GM19193 (cell line): ENCODE measurements around the gene B2M.
A peak's percentile ranks its signal among the peaks of the same experiment; 100 is the strongest.

Source experiments
- POLR2A ChIP-seq: IDR thresholded peaks from 4 replicates; pipeline ENCODE4 v1.6.1; 2011; ENCODE audit not compliant: insufficient read depth, insufficient read length; ENCODE audit errors: extremely low read depth

B2M gene

DNA sequence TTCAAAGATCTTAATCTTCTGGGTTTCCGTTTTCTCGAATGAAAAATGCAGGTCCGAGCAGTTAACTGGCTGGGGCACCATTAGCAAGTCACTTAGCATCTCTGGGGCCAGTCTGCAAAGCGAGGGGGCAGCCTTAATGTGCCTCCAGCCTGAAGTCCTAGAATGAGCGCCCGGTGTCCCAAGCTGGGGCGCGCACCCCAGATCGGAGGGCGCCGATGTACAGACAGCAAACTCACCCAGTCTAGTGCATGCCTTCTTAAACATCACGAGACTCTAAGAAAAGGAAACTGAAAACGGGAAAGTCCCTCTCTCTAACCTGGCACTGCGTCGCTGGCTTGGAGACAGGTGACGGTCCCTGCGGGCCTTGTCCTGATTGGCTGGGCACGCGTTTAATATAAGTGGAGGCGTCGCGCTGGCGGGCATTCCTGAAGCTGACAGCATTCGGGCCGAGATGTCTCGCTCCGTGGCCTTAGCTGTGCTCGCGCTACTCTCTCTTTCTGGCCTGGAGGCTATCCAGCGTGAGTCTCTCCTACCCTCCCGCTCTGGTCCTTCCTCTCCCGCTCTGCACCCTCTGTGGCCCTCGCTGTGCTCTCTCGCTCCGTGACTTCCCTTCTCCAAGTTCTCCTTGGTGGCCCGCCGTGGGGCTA lies at the start of gene B2M, which contains the start of gene PATL2:
Gene B2M, plus strand, starts transcription at position 422 of the 647 bp plus-strand sequence. Its CDS starts 30 bp downstream, at position 452.
Gene PATL2, minus strand, starts transcription at position 228 of the 647 bp plus-strand sequence. CDS start 34,833 bp downstream, outside the sequence.
- TF ChIP-seq POLR2A = peak; percentile 100

DNA sequence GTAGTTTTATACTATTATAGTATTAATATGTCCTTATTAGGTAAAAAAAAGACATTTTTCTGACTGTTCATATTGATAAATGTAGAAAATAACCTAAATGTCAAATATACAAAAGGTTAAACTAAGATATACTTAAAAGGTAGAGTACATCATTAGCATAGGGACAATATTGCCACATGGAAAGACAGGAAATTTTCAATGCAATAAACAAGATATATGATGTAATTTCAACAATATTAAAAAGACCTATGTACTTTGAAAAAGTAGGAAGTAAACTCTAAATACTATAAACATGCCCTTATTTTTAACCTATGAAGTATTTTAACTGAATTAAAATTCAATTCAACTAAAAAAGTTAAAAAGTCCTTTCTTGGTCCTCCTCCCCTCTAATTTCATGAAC lies 49.7 kb upstream of the B2M start:
- TF ChIP-seq POLR2A = no peak

DNA sequence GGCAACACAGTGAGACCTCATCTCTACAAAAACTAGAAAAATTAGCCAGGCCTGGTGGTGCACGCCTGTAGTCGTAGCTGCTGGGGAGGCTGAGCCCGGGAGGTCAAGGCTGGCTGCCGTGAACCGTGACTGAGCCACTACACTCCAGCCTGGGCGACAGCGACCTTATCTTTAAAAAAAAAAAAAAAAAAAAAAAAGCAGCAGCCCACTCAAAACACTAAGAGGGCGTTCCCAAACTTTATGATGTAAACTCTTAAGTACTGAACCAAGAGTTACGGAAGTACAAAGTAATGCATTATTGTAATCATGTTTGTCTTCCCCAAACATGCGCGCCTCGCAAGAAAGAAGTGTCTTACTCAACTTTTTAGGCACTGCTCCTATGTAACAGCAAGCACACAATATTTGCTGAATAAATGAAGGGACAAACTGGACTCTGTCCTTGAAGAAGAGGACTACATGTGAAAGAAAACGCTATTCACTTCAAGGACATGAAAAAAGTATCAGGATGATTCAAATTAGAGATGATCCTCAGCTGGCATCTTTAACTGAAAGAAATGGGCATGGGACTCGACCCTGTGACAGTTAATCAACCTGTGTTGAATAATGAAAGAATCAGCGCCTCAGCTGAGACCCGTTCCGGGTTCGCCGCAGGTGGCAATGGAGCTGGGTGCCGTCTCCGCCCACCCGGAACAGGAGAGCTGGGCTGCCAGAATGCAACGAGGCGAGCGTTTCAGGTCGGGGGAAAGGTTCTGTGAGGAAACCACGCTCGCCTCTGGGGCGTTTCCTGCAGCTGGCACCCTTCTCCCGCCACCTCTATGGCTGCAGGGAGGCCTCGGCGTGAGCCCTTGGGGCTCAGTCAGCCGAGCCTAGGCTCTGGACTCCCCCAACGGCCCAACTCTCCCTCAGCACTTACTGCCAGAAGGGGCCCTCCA lies 48.6 kb upstream of the B2M start:
- no peak for TF ChIP-seq POLR2A

DNA sequence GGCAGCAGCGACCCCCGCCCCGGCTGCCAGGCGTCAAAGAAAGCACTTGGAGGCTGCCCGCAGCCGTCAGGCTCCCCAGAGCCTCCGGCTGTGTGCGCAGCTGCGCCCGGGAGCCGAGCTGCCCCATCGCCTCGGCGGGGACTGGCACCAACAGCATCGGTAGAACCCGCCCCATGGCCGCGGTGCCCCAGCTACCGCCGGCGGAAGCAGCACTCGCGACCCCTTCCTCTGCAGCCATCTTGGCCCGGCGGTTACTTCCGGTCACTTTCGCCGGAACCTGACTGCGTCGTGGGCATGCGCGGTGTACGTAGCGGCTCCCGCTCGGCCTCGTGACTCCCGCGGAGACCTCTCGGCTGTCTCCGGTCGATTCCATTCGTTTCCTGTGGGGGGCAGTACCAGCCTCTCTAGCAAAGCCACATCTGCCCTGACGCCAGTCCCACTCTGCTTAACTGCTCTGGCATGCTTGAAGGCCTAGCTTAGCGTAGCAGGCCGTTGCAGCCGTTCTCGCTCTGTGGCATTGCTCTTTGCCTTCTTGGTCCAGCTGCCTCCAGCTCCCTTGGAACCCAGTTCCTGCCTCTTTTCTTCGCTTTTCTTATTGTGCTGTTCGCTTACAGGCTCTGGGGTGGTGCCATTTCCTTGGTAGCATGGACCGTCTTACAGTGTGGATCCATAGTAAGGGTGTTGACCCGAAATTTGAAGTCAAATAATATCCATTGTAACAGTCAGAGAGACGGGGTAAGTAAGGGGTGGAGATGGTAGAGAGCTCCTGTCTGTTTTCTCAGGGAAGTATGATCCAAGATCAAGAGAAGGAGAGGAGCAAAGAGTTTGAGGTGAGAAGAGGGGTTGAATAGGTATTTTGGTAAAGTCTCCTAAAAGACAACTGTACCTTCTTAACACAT lies 47.7 kb upstream of the B2M start, which contains the start of gene SPG11:
Gene SPG11, minus strand, starts transcription at position 253 of the 899 bp plus-strand sequence. Its CDS starts 15 bp downstream, at position 238.
- peak; percentile 98 for TF ChIP-seq POLR2A

DNA sequence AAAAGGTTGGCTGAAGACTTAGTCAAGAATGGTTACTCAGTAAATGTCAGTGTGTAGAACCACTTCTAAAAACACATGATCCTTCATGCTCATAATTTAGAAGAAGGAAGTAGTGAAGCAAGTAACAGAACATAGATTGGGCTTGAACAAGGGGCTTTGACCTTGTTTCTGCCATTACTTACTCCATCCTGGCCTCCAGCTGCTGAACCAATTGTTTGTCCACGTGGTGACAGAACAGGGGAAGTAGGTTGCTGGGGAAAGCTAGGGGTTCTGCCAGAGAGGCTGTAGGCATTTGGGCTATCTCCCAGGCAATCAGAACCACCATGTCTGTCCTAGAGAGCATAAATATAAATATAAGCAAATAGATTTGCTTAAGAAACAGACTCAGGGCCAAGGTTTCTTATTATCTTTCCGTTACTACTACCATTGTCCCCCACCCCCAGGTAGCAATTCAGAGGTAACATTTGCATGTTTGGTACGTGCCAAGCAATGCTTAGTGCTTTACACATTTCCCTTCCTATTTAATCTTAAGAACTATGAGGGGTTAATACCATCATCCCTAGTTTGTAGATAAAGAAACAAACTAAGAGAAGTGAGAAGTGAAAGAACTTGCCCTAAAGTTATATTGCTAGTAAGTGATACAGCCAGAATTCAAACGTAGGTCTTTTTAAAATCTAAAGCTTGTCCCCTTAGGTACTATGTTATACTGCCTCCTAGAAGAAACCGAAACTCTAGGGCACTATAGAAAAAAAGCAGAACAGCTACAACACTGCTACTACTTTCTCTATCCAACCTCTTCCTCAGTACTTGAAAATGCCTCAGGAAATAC lies 44.9 kb upstream of the B2M start:
- no peak for TF ChIP-seq POLR2A

DNA sequence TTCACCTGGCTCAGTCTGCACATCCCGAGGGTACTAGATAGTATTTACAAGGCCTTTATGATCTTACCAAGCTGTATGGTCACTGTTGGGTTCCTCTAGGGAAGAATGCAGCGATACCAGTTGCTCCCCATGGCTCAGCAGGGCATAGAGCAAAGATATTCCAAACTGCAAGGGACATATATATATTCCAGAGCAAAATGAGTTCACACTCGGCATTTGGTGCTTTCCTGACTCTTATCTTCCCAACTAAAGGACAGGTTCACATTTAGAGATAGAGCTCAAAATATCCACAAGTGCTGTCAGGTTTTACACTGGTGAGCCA lies 44.3 kb upstream of the B2M start:
- no peak for TF ChIP-seq POLR2A

DNA sequence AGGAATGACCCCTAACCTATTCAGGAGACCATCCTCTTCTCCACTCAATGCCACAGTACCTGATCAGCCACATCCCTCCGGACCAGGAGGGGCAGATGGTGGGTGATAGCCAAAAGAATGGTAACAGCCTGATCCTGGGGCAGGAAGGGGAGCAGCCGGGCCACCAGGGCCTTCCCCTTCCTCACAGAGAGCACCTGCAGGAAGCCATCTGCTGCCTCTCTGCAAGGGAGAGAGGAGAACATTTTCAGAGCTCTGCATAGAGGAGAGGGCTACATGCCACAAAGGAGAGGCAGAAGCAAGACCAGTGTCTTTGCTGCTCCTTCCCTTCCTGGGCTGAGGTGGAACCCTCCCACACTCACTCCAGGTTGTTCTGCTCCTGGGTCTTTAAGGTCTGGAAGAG lies 42.4 kb upstream of the B2M start:
- TF ChIP-seq POLR2A = no peak

DNA sequence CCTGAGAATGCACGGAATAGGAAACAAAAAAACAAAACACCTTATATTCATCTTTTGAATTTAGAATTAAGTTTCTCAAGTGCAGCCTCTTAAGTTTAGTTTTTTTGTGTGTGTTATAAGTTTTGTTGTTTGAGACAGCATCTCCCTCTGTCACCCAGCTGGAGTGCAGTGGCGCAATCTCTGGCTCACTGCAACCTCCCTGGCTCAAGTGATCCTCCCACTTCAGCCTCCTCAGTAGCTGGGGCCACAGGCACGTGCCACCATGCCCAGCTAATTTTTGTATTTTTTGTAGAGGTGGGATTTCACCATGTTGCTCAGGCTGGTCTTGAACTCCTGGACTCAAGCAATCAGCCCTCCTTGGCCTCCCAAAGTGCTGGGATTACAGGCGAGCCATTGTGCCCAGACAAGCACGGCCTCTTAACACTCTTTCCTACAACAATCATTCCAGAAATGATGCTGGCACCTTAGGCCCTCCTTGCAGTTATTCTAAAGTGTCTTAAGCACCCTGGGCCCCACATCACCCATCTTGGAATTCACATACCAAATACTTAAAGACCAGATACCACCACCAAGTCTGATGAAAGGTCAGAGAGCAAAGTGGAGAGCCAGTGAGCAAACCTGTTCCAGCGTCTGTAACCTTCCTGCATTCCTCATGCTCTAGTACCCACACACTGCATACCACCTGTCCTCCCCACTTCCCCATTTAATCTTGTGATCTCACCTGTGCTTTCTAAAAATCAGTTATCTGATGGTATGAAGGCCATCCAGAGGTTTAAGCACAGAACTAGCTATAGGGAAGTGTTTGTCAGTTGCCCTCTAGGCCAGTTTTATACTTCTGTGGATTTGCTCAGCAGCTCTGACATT lies 41.0 kb upstream of the B2M start:
- no peak for TF ChIP-seq POLR2A

DNA sequence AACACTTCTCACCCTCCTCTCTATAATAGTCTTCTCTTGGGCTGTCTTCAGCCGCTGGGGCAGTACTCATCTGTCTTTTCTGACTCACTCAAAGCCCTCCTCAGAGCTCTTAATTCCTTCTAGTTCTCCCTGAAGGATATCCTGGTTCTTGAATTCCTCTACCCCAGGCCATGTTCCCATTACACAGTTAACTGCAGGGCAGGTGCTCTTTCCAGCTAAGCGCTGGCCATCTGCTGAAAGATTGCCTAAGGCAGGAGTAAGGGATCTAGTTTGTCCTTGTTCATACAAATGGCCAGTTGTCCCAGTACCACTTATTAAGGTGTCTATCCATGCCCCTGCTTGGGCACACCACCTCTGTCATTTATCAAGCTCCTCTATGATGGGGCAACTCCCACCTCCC lies 37.7 kb upstream of the B2M start:
- TF ChIP-seq POLR2A = no peak

DNA sequence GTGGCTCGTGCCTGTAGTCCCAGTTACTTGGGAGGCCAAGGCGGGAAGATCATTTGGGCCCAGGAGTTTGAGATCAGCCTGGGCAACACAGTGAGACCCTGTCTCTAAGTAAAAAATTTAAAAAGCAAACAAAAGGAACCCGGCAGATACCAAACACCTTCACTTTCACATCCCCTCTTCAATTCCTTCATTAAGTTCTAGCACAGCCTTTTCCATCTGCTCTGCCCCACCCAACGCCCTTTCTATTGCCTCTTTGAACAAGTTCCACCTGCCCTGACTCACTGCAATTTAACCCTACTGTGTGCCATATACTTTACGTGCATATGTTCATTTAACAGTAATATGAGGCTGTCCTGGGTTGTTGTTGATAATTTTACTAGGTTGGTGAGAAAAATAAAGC lies 35.4 kb upstream of the B2M start:
- TF ChIP-seq POLR2A = no peak

DNA sequence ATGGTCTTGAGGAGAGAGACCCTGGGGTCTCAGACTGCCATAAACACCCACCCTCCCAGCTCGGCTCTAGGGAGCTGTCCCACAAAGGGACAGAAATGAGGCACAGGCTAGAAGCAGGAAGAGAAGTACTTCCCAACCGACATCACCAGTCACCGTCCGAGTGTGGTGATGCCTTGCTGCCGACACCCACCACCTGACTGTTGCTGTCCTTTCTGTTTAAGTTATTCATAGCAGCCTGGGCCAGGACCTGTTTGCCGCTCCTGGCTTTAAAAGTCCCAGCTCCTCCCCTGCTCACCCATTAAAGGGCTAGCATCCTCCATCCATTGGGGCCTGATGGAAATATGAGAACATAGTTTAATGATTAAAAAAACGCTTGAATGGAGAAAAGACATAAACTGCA lies 34.6 kb upstream of the B2M start:
- peak; percentile 51 for TF ChIP-seq POLR2A

DNA sequence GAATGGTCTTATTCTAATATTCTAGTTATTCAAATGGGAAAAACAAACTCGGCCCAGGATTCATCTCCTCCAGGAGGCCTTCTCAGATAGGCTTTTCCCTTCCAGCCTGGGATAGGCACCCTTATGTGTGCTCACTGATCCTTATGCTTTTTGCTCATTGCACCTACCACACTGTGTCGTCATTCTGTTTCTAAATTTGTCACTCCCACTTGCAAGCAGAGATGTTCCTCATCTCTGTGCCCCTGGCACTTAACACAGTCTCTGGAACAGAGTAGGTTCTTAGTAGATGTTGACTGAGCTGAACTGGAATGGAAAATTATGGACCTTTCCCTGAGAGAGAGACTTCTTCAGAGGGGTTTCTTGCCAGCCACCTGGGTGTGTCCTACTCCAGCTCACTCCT lies 29.1 kb upstream of the B2M start:
- no peak for TF ChIP-seq POLR2A

DNA sequence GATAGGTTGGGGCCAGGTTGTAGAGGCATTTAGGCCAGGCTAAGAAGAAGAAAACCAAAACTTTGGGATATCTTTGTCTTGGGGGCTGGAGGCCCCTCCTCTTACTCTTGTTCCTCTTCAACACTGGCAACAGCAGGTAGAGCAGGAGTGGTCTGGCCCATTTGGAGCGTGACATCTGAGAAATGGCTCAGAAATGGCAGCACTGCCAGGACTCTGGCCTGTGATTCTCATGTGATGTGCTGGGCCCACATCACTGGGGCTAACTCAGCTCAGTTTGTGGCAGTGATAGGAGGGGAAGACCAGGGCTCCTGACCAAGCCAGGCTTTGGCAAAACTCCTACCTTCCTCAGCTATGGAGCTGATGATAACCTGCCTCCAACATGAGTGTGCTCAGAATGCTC lies 18.7 kb upstream of the B2M start:
- TF ChIP-seq POLR2A = no peak

DNA sequence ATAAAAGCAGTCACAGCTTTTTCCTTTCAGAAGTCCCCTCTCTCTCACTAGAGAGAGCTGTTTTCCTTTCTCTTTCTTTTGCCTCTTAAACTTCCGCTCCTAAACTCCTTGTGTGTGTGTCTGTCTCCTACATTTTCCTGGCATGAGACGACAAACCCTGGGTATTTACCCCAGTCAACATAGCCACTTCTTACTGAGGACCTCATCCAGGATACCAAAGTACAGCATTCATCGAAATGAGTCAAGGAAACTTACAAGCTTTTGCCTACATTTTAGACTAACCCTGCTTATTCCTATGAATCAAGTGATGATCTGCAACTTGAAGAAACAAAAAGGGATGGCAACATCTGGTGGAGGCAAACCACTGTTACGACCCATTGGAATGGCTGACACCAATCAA lies 16.9 kb upstream of the B2M start:
- no peak for TF ChIP-seq POLR2A

DNA sequence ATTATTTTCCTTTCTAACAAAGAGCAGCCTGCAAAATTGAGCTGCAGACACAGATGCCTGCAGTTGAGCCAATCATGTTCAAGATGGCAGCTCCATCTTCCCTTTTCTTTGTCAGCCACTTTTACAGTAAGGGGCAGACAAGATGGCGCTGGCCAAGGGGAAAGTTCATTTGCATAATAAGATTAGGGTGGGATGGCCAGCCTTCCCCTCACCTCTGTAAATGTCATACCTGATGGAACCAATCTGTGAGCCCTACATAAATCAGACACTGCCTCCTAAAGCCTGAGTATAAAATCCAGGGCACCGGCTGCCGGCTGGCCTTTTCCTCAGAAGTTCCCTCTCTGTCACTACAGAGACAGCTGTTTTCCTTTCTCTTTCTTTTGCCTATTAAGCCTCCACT lies 16.0 kb upstream of the B2M start:
- TF ChIP-seq POLR2A = no peak
